Neural crest cell (in vitro differentiated cells): Measurements from ENCODE around the gene DOCK6. TPM values are rescaled to one million over a fixed set of nuclear protein-coding genes. Genes with fewer than 3 reads are reported as not detected.

Experiments used
- DNase-seq: peaks from one replicate; pipeline ENCODE4 v3.0.0; 2021; ENCODE audit warnings: low read depth, mixed read lengths, low spot score
- H3K27ac Mint-ChIP-seq: one replicate; pipeline ENCODE4 v1.8.0; 2021; ENCODE audit warnings: mild to moderate bottlenecking, mixed read lengths; ENCODE audit not compliant: unreplicated experiment
- H3K27me3 Mint-ChIP-seq: 2 replicates; pipeline ENCODE4 v1.8.0; 2021; ENCODE audit warnings: low read depth, mild to moderate bottlenecking, mixed read lengths
- H3K36me3 Mint-ChIP-seq: 2 replicates; pipeline ENCODE4 v1.8.0; 2021; ENCODE audit warnings: low read depth, mild to moderate bottlenecking, mixed read lengths
- H3K4me1 Mint-ChIP-seq: 2 replicates; pipeline ENCODE4 v1.8.0; 2021; ENCODE audit warnings: mixed read lengths
- H3K4me3 Mint-ChIP-seq: one replicate; pipeline ENCODE4 v1.8.0; 2021; ENCODE audit warnings: mild to moderate bottlenecking, mixed read lengths
- H3K9me3 Mint-ChIP-seq: 2 replicates; pipeline ENCODE4 v1.8.0; 2021; ENCODE audit warnings: mixed read lengths
- total RNA-seq: library from RNA; stranded (reverse); gene quantifications from 2 replicates; pipeline ENCODE4 v1.2.1, GENCODE V29; 2021
- TF ChIP-seq, protein P1 (sequence below): fragments of 200-600 bp; sonication (generic); conservative IDR thresholded peaks from 2 replicates; pipeline ENCODE4 v1.5.0; 2021; ENCODE audit warnings: antibody characterized with exemption, mild to moderate bottlenecking

DOCK6 gene
- total RNA-seq, 1 donor from 2014 or later, result 40.6 TPM

DNA sequence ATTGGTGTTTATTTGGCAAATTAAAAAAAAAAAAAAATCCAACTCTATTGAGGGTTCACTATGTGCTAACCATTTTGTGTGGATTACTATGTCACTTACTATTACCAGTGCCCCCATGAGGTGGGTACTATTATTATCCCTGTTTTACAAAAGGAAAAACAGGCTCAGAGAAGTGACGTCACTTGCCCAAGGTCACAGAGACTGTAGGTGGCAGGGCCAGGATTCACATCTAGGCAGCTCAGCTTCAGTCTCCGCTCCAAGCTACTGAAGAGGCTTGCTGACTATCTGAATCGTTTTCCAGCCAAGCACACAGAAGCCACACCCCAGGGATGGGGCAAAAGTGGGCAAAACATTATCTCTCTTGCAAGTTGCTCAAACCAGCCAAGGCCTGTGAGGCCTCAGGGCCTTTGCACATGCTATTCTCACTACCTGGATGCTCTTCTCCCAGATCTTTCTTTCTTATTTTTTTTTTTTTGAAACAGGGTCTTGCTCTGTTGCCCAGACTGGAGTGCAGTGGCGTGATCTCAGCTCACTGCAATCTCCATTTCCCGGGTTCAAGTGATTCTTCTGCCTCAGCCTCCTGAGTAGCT lies 27.7 kb downstream of the DOCK6 start:
- no peaks in the 10 kb centered on the region for H3K27me3 Mint-ChIP-seq
- H3K4me1 Mint-ChIP-seq, result peaks cover 9% of the 10 kb centered on the region
- H3K4me3 Mint-ChIP-seq, result no peak overlapping the region
- peaks cover 3% of the 10 kb centered on the region for H3K36me3 Mint-ChIP-seq
- no peaks in the 10 kb centered on the region for H3K9me3 Mint-ChIP-seq
- peak overlapping the region; percentile 78 for H3K27ac Mint-ChIP-seq
- TF ChIP-seq, protein P1, sequence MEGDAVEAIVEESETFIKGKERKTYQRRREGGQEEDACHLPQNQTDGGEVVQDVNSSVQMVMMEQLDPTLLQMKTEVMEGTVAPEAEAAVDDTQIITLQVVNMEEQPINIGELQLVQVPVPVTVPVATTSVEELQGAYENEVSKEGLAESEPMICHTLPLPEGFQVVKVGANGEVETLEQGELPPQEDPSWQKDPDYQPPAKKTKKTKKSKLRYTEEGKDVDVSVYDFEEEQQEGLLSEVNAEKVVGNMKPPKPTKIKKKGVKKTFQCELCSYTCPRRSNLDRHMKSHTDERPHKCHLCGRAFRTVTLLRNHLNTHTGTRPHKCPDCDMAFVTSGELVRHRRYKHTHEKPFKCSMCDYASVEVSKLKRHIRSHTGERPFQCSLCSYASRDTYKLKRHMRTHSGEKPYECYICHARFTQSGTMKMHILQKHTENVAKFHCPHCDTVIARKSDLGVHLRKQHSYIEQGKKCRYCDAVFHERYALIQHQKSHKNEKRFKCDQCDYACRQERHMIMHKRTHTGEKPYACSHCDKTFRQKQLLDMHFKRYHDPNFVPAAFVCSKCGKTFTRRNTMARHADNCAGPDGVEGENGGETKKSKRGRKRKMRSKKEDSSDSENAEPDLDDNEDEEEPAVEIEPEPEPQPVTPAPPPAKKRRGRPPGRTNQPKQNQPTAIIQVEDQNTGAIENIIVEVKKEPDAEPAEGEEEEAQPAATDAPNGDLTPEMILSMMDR, result no peak
- DNase-seq, result no peak

DNA sequence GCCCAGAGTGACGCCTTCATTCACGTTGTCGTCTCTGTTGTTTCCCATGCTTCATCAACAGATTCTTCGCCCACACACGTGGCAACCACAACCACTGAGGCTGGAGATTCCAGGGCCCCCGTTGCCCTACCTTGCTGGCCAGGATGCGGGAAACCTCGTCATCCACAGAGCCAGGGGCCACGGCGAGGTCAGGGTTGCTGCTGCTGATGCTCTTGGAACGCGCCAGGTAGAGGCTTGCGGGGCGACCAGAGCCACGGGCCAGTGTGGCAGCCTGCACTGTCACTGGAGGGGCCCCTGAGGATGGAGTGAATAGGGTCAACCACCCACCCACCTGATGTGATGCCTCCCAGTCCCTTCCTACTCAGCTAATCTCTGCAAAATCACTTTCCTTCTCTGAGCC lies 29.3 kb downstream of the DOCK6 start:
- no peak overlapping the region for H3K27ac Mint-ChIP-seq
- H3K4me3 Mint-ChIP-seq, result no peak overlapping the region
- DNase-seq, result no peak
- no peaks in the 10 kb centered on the region for H3K27me3 Mint-ChIP-seq
- H3K4me1 Mint-ChIP-seq, result peaks cover 9% of the 10 kb centered on the region
- TF ChIP-seq, protein P1, result no peak
- no peaks in the 10 kb centered on the region for H3K9me3 Mint-ChIP-seq
- peaks cover 3% of the 10 kb centered on the region for H3K36me3 Mint-ChIP-seq

DNA sequence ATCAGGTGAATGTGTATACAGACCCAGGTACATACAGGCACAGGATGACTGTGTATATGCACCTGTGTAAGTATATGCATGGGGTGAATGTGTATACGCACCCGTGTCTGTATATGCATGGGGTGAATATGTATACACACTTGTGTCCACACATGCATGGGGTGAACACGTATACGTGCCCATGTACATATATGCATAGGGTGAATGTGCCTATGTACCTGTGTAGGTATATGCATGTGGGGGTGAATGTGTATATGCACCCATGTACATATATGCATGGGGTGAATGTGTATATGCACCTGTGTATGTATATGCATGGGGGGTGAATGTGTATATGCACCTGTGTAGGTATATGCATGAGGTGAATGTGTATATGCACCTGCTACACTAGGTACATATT lies 29.8 kb downstream of the DOCK6 start:
- TF ChIP-seq, protein P1, result no peak
- Mint-ChIP-seq H3K4me1 (peaks cover 9% of the 10 kb centered on the region), H3K27ac (no peak overlapping the region), H3K9me3 (no peaks in the 10 kb centered on the region), H3K4me3 (no peak overlapping the region), H3K36me3 (peaks cover 3% of the 10 kb centered on the region), H3K27me3 (no peaks in the 10 kb centered on the region)
- no peak for DNase-seq

DNA sequence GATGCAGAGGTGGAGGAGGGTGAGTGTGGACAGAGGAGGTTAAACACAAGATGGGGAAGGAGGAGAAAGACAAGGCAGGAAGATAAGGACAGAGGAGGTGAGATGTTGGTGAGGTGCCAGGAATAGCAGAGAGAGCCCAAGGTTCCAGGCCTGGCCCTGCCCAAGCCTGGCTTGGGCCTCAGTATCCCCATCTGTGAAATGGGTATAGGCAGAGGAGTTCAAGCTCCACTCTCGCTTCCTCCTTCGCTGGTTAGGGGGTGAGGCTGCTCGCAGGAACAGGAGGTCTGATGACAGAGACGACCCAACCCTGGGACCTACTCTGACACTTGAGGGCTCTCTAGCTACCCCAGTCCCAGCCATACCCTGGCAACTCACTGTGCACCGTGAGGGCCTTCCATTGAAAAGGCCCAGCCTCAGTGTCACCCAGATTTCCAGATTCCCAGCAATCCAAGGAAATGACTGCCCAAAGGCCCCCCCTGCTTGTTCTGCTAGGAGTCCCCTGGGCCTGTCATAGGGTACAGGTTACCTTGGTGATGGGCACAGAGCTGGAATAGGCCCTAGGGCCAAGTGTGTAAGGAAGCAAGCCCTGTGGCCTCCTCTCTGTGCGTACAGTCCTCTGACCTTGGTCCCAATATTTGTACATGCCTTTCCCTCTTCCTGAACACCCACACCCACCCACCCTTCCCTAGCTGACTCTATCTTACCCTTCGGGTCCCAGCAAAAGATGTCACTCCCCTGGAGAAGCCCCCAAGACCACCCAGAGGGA lies 31.5 kb downstream of the DOCK6 start:
- TF ChIP-seq, protein P1, result no peak
- no peak for DNase-seq
- H3K36me3 Mint-ChIP-seq, result peaks cover 7% of the 10 kb centered on the region
- H3K4me1 Mint-ChIP-seq, result peaks cover 4% of the 10 kb centered on the region
- peak overlapping the region; percentile 80 for H3K27ac Mint-ChIP-seq
- peaks cover 3% of the 10 kb centered on the region for H3K9me3 Mint-ChIP-seq
- H3K27me3 Mint-ChIP-seq, result no peaks in the 10 kb centered on the region
- H3K4me3 Mint-ChIP-seq, result no peak overlapping the region

DNA sequence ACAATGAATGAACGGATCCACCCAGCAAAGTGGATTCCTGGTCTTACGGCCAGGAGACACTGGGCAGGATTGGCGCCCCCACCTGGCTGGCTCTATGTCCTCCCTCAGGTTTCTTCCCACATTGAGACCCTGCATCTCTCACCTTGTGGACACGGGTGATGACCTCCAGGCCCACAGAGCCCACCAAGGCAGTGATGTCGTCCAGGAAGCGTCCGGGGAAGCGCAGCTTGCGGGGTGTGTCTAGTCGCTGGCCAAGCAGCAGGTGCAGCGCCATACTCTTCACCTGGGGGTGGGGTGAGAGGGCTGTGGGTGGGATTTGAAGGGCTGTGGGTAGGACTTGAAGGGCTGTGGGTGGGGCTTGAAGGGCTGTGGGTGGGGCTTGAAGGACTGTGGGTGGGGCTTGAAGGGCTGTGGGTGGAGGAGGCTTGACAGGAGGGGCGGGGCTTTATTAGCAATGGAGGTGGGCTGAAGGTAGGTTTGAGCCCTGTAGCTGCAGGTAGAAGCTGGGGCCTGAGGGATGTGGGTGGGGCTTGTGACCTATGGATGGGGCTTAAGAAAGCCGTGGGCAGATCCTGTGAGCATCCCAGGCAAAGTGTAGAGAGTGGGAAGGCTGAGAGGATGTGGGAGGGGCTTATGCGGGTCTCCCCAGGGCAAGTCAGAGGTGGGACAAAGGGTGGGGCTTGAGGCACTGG lies 35.0 kb downstream of the DOCK6 start:
- DNase-seq, result no peak
- Mint-ChIP-seq H3K9me3 (peaks cover 4% of the 10 kb centered on the region), H3K4me1 (no peaks in the 10 kb centered on the region), H3K36me3 (peaks cover 13% of the 10 kb centered on the region), H3K27me3 (no peaks in the 10 kb centered on the region), H3K4me3 (no peak overlapping the region), H3K27ac (no peak overlapping the region)
- TF ChIP-seq, protein P1, result no peak
